Testis (tissue), 2 donors: Measurements from ENCODE around the gene UBE2J1.

Experiments used
- CTCF ChIP-seq, 3 experiments: fragments of 450-650 bp in 2 of 3; fragments of 200-600 bp in 1 of 3; sonication (generic) in 1 of 3; IDR thresholded peaks; one replicate each; pipeline ENCODE4 v1.5.1; 2016 to 2019; ENCODE audit warnings: antibody characterized with exemption in 3 of 3, mild to moderate bottlenecking in 2 of 3, moderate library complexity in 1 of 3
- POLR2A ChIP-seq: fragments of 450-650 bp; IDR thresholded peaks from one replicate; pipeline ENCODE4 v1.6.1; 2017; ENCODE audit warnings: antibody characterized with exemption, mild to moderate bottlenecking, moderate library complexity

- no peak for TF ChIP-seq CTCF (IDR thresholded peaks at IDR 0.05)
- no peak for TF ChIP-seq POLR2A
These were observed 7.0 kb upstream of the UBE2J1 start for GRCh38 chr6:89359561-89359960.
